Liver (tissue), 9 donors: ENCODE data around the gene AMIGO1. TPM values are rescaled to one million over a fixed set of nuclear protein-coding genes. Genes with fewer than 3 reads are reported as not detected.

Experiments
- DNase-seq: peaks from one replicate; pipeline ENCODE4 v3.0.0-alpha.2; 2017; ENCODE audit warnings: low spot score
- H3K27ac ChIP-seq, 2 donors: one replicate each; pipeline ENCODE4 v1.7.0; 2013; ENCODE audit warnings: inconsistent platforms in 2 of 2, low read length in 2 of 2, control low read depth in 1 of 2, low read depth in 1 of 2, mild to moderate bottlenecking in 1 of 2
- H3K27me3 ChIP-seq, 4 donors: one replicate each; pipeline versions ENCODE4 v1.6.1 to v1.7.0; 2013; ENCODE audit warnings: low read length in 3 of 4, inconsistent platforms in 1 of 4, mild to moderate bottlenecking in 1 of 4, moderate library complexity in 1 of 4; ENCODE audit not compliant: control insufficient read depth in 4 of 4, insufficient read depth in 4 of 4
- H3K36me3 ChIP-seq, 4 donors: one replicate each; pipeline versions ENCODE4 v1.6.1 to v1.7.0; 2013; ENCODE audit warnings: low read length in 3 of 4, mild to moderate bottlenecking in 3 of 4, low read depth in 1 of 4, moderate library complexity in 1 of 4; ENCODE audit not compliant: control insufficient read depth in 4 of 4, insufficient read depth in 3 of 4
- H3K4me1 ChIP-seq, 4 donors: one replicate each; pipeline versions ENCODE4 v1.6.1 to v1.7.0; 2013; ENCODE audit warnings: low read length in 3 of 4, mild to moderate bottlenecking in 3 of 4, moderate library complexity in 1 of 4; ENCODE audit not compliant: control insufficient read depth in 4 of 4, insufficient read depth in 4 of 4
- H3K4me3 ChIP-seq, 3 donors: one replicate each; pipeline versions ENCODE4 v1.6.1 to v1.7.0; 2013; ENCODE audit warnings: low read length in 3 of 3, control low read depth in 1 of 3, low read depth in 1 of 3, mild to moderate bottlenecking in 1 of 3
- H3K9ac ChIP-seq, 2 donors: one replicate each; pipeline ENCODE4 v1.7.0; 2013; ENCODE audit warnings: low read length in 2 of 2, mild to moderate bottlenecking in 2 of 2, moderate library complexity in 2 of 2, control low read depth in 1 of 2, low read depth in 1 of 2
- H3K9me3 ChIP-seq, 4 donors: one replicate each; pipeline versions ENCODE4 v1.6.1 to v1.7.0; 2013; ENCODE audit warnings: low read length in 3 of 4; ENCODE audit not compliant: control insufficient read depth in 4 of 4
- ATF3 ChIP-seq: IDR thresholded peaks from 2 replicates; pipeline ENCODE4 v1.6.1; 2016; ENCODE audit warnings: antibody characterized with exemption
- CTCF ChIP-seq: fragments of 150-350 bp; IDR thresholded peaks from 2 replicates; pipeline ENCODE4 v1.5.1; 2017; ENCODE audit warnings: improper control_type of control experiment, low read depth, low read length; ENCODE audit not compliant: missing input control
- EGR1 ChIP-seq, 2 donors: IDR thresholded peaks; 2 replicates each; pipeline ENCODE4 v1.6.1; 2016 to 2018; ENCODE audit warnings: antibody characterized with exemption in 2 of 2, low read depth in 2 of 2
- FOXA1 ChIP-seq: IDR thresholded peaks from 2 replicates; pipeline ENCODE4 v1.6.1; 2016; ENCODE audit warnings: antibody characterized with exemption
- FOXA2 ChIP-seq: IDR thresholded peaks from 2 replicates; pipeline ENCODE4 v1.6.1; 2016; ENCODE audit warnings: antibody characterized with exemption
- GABPA ChIP-seq, 2 donors: IDR thresholded peaks in 1 of 2; conservative IDR thresholded peaks in 1 of 2; 2 replicates each; pipeline ENCODE4 v1.6.1; 2016; ENCODE audit warnings: antibody characterized with exemption in 2 of 2, mild to moderate bottlenecking in 1 of 2, moderate library complexity in 1 of 2
- HNF4A ChIP-seq, 2 donors: conservative IDR thresholded peaks; 2 replicates each; pipeline ENCODE4 v1.6.1; 2016; ENCODE audit warnings: antibody characterized with exemption in 2 of 2, mild to moderate bottlenecking in 2 of 2
- HNF4G ChIP-seq: IDR thresholded peaks from 2 replicates; pipeline ENCODE4 v1.6.1; 2016; ENCODE audit warnings: antibody characterized with exemption
- JUND ChIP-seq, 2 donors: IDR thresholded peaks; 2 replicates each; pipeline ENCODE4 v1.6.1; 2016; ENCODE audit warnings: antibody characterized with exemption in 2 of 2
- MAX ChIP-seq: IDR thresholded peaks from 2 replicates; pipeline ENCODE4 v1.6.1; 2016; ENCODE audit warnings: antibody characterized with exemption
- NR2F2 ChIP-seq: IDR thresholded peaks from 2 replicates; pipeline ENCODE4 v1.6.1; 2016; ENCODE audit warnings: antibody characterized with exemption
- RAD21 ChIP-seq, 2 donors: IDR thresholded peaks; 2 replicates each; pipeline ENCODE4 v1.6.1; 2016; ENCODE audit warnings: antibody characterized with exemption in 2 of 2, mild to moderate bottlenecking in 2 of 2
- REST ChIP-seq: IDR thresholded peaks from 2 replicates; pipeline ENCODE4 v1.6.1; 2016; ENCODE audit warnings: antibody characterized with exemption, mild to moderate bottlenecking
- RXRA ChIP-seq, 2 donors: IDR thresholded peaks; 2 replicates each; pipeline ENCODE4 v1.6.1; 2017 to 2018; ENCODE audit warnings: antibody characterized with exemption in 2 of 2, mild to moderate bottlenecking in 1 of 2
- SP1 ChIP-seq: IDR thresholded peaks from 2 replicates; pipeline ENCODE4 v1.6.1; 2018; ENCODE audit warnings: antibody characterized with exemption, mild to moderate bottlenecking
- TAF1 ChIP-seq: conservative IDR thresholded peaks from 2 replicates; pipeline ENCODE4 v1.6.1; 2016; ENCODE audit warnings: antibody characterized with exemption, mild to moderate bottlenecking
- YY1 ChIP-seq: IDR thresholded peaks from 2 replicates; pipeline ENCODE4 v1.6.1; 2016; ENCODE audit warnings: antibody characterized with exemption, mild to moderate bottlenecking
- ZBTB33 ChIP-seq: IDR thresholded peaks from 2 replicates; pipeline ENCODE4 v1.6.1; 2016; ENCODE audit warnings: antibody characterized with exemption
- WGBS: extraction: QIAGEN DNeasy Blood & Tissue Kit; methylation state at CpG from one replicate; pipeline ENCODE4 v1.1.7; 2013; 5-methylcytosine and 5-hydroxymethylcytosine counted together
- polyA plus RNA-seq, 2 donors: library from polyadenylated mRNA; stranded (reverse) in 1 of 2; unstranded in 1 of 2; fragments of 200-250 nt in 1 of 2; fragments of >200 nt in 1 of 2; fragmentation: Nextera tagmentation in 1 of 2; extraction: Ambion mirVana in 1 of 2; gene quantifications; one replicate each; pipeline versions ENCODE4 v1.2.1 to v1.2.3, GENCODE V29; 2013 to 2015
- total RNA-seq, 2 donors: library from RNA; depleted of rRNA; stranded (reverse); fragments of >200 nt; gene quantifications; one replicate each; pipeline ENCODE4 v1.2.3, GENCODE V29; 2014
- donor health status: healthy.
- donor health status: healthy.
- donor health status: healthy.
- donor health status: healthy.
- donor health status: healthy.

AMIGO1 gene
- total and polyA plus RNA-seq, 4 donors, result 0.75 to 4.6 (median 1.9) TPM

- TF ChIP-seq CTCF (peak; percentile 91), MAX (no peak), HNF4G (no peak), HNF4A (conservative IDR thresholded peaks at IDR 0.05) (no peak)
Measured at GRCh38 chr1:109493805-109494539, 15.6 kb downstream of the AMIGO1 start, which contains the start of gene CYB561D1 (continued).

DNA sequence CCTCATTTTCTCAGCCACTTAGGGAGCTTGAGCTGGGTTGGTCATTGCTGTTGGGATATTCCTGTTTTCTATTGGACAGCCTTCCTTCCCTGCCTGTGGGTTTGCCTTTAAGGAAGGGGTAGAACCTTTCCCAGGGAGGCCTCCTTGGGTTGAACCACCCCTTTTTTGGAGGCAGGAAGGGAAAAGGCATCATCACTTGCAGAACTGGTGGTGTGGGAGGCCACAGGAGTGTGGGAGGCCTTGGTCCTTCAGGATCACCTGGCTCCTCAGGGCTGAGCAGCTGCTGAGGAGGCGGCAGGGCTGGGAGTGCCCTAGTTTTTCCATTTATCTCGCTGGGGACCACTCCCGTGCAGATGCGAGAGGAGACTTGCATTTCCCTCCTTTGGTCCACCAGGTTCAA, 16.3 kb downstream of the AMIGO1 start:
- TF ChIP-seq NR2F2 (no peak), SP1 (no peak), FOXA1 (no peak), MAX (no peak), GABPA (IDR thresholded peaks at IDR 0.05 in 1 of 2, conservative IDR thresholded peaks at IDR 0.05 in 1 of 2) (no peak), HNF4G (no peak), YY1 (no peak), RAD21 (IDR thresholded peaks at IDR 0.05) (no peak), TAF1 (no peak), ATF3 (no peak), EGR1 (IDR thresholded peaks at IDR 0.05; ENCODE audit: low read depth in 2 of 2) (no peak), FOXA2 (no peak), ZBTB33 (no peak), JUND (IDR thresholded peaks at IDR 0.05) (no peak), CTCF (no peak), RXRA (IDR thresholded peaks at IDR 0.05) (no peak), REST (no peak), HNF4A (conservative IDR thresholded peaks at IDR 0.05) (no peak)
- H3K27ac ChIP-seq, result no peak overlapping the region
- peaks cover 0 to 17% (median 11%) of the 10 kb centered on the region in 4 donors for H3K36me3 ChIP-seq
- no peaks in the 10 kb centered on the region for H3K9me3 ChIP-seq
- H3K4me3 ChIP-seq, result no peak overlapping the region
- no peaks in the 10 kb centered on the region for H3K27me3 ChIP-seq
- no peak overlapping the region for H3K9ac ChIP-seq
- WGBS, result 85% methylated on average over 4 of the region's 4 CpGs
- peaks cover 0 to 12% (median 8%) of the 10 kb centered on the region in 4 donors for H3K4me1 ChIP-seq
- DNase-seq, result no peak
